ENCODE data around the gene LAMA2.

DNA sequence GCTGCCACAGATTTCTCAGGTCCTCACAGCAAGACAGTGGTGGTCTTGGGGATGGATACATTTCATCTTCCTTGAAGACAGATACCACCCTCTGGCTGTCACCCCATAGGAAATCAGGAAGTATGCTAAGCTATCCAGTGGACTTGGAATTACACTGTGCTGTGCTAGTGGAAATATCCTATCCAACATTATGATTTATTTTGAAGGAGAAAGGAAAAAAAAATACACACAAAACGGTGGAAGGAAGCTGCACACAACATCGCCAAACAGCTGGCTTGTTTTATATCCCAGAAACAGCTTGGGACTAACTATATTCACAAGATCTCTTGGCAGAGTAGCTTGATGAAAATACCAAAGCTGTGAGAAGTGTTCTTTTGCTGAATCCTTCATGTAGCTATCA is 257.6 kb downstream of the LAMA2 start:
- no peak for TF ChIP-seq POLR2AphosphoS5 (IDR thresholded peaks at IDR 0.05; ENCODE audit: borderline replicate concordance, low read depth, low read length)
- TF ChIP-seq EZH2 (IDR thresholded peaks at IDR 0.05) = no peak

Measured in SK-N-MC (cell line).